GM19455 (cell line): ENCODE data around the gene ATG16L1.
"Not testable (repeated sequence)": the region's sequence is repeated elsewhere in the genome, so short reads cannot be mapped to it uniquely, and the experiment has no call there.

ENCODE experiments used
- ATAC-seq: cut with Tn5 transposase; IDR thresholded peaks from one replicate; pipeline ENCODE4 v1.9.1; 2021; ENCODE audit not compliant: unreplicated experiment

The ATG16L1 gene

GRCh38 chr2:233329489-233330135 lies 78.1 kb downstream of the ATG16L1 start:
- no peak for ATAC-seq

- ATAC-seq, result peak; percentile 80
These were observed 80.1 kb downstream of the ATG16L1 start for GRCh38 chr2:233331536-233331935.

GRCh38 chr2:233332125-233332524 lies 80.7 kb downstream of the ATG16L1 start:
- no peak for ATAC-seq

GRCh38 chr2:233334915-233335314 lies 83.4 kb downstream of the ATG16L1 start:
- ATAC-seq, result no peak

GRCh38 chr2:233336091-233336490 lies 84.6 kb downstream of the ATG16L1 start:
- not testable (repeated sequence) for ATAC-seq

GRCh38 chr2:233336541-233336940 lies 85.1 kb downstream of the ATG16L1 start:
- no peak for ATAC-seq

GRCh38 chr2:233338046-233338445 lies 86.6 kb downstream of the ATG16L1 start:
- ATAC-seq, result no peak

- no peak for ATAC-seq
These were observed 87.4 kb downstream of the ATG16L1 start for GRCh38 chr2:233338812-233339368.

- ATAC-seq, result no peak
These were observed 88.0 kb downstream of the ATG16L1 start for GRCh38 chr2:233339427-233339826.

- no peak for ATAC-seq
These were observed 89.8 kb downstream of the ATG16L1 start for GRCh38 chr2:233341296-233341695.

GRCh38 chr2:233342301-233342700 lies 90.8 kb downstream of the ATG16L1 start:
- ATAC-seq, result no peak

GRCh38 chr2:233343171-233343705 lies 91.8 kb downstream of the ATG16L1 start:
- no peak for ATAC-seq
